K562 (cell line): Measurements from ENCODE around the gene GEMIN7. TPM values are rescaled to one million over a fixed set of nuclear protein-coding genes. Genes with fewer than 3 reads are reported as not detected.

Experiments
- ARHGAP35 ChIP-seq: fragments of 450-650 bp; IDR thresholded peaks from 2 replicates; pipeline ENCODE4 v1.6.1; 2018; ENCODE audit not compliant: partially characterized antibody
- ATF1 ChIP-seq, 2 experiments: fragments of 450-650 bp in 1 of 2; IDR thresholded peaks; 2 replicates each; pipeline ENCODE4 v1.6.1; 2016; ENCODE audit warnings: missing compliant biosample characterization in 1 of 2, missing genetic modification characterization in 1 of 2
- ATF7 ChIP-seq: fragments of 450-650 bp; IDR thresholded peaks from 2 replicates; pipeline ENCODE4 v1.7.1; 2014; ENCODE audit warnings: mild to moderate bottlenecking, moderate library complexity
- BRD4 ChIP-seq: fragments of 200-600 bp; sonication (generic); IDR thresholded peaks from 2 replicates; pipeline ENCODE4 v1.6.1; 2017; ENCODE audit warnings: inconsistent platforms
- CCNT2 ChIP-seq: IDR thresholded peaks from 2 replicates; pipeline ENCODE4 v1.6.1; 2011; ENCODE audit warnings: borderline replicate concordance, low read depth, mild to moderate bottlenecking, moderate library complexity, mixed read lengths, low read length; ENCODE audit not compliant: insufficient read length; ENCODE audit errors: extremely low read depth
- DACH1 ChIP-seq: fragments of 450-650 bp; IDR thresholded peaks from 2 replicates; pipeline ENCODE4 v1.6.1; 2018; ENCODE audit not compliant: partially characterized antibody
- JUN ChIP-seq, 2 experiments: sonication (generic) in 1 of 2; formaldehyde crosslinking in 1 of 2; IDR thresholded peaks; 2 replicates each; pipeline versions ENCODE4 v1.6.1 to v1.8.0; 2012 to 2022; ENCODE audit warnings: borderline replicate concordance in 2 of 2, mild to moderate bottlenecking in 2 of 2, improper control_type of control experiment in 1 of 2, low read depth in 1 of 2, low read length in 1 of 2, missing genetic modification reagents in 1 of 2
- KAT7 ChIP-seq: sonication (generic); formaldehyde crosslinking; IDR thresholded peaks from 2 replicates; pipeline ENCODE4 v1.8.0; 2022; ENCODE audit warnings: missing genetic modification reagents, mild to moderate bottlenecking, borderline replicate concordance
- KDM4B ChIP-seq, 2 experiments: fragments of 450-650 bp in 1 of 2; sonication (generic) in 1 of 2; IDR thresholded peaks; 2 replicates each; pipeline ENCODE4 v1.6.1; 2016 to 2017; ENCODE audit warnings: borderline replicate concordance in 2 of 2, antibody characterized with exemption in 1 of 2, low read depth in 1 of 2, mild to moderate bottlenecking in 1 of 2
- KLF13 ChIP-seq: fragments of 450-650 bp; IDR thresholded peaks from 2 replicates; pipeline ENCODE4 v1.6.1; 2016; ENCODE audit warnings: missing genetic modification characterization, low read depth, mild to moderate bottlenecking, missing compliant biosample characterization, moderate library complexity, borderline replicate concordance
- MAZ ChIP-seq, 2 experiments: fragments of 450-650 bp in 1 of 2; sonication (generic) in 1 of 2; formaldehyde crosslinking; IDR thresholded peaks in 1 of 2; conservative IDR thresholded peaks in 1 of 2; 2 replicates each; pipeline versions ENCODE4 v1.4.0 to v1.5.0; 2020; ENCODE audit warnings: mild to moderate bottlenecking in 1 of 2, missing genetic modification reagents in 1 of 2
- MTA1 ChIP-seq: fragments of 450-650 bp; IDR thresholded peaks from 2 replicates; pipeline ENCODE4 v1.6.1; 2017; ENCODE audit warnings: borderline replicate concordance
- NRF1 ChIP-seq, 2 experiments: fragments of 450-650 bp; IDR thresholded peaks in 1 of 2; conservative IDR thresholded peaks in 1 of 2; 2 replicates each; pipeline ENCODE4 v1.6.1; 2014; ENCODE audit warnings: mild to moderate bottlenecking in 2 of 2
- PML ChIP-seq: IDR thresholded peaks from 2 replicates; pipeline ENCODE4 v1.6.1; 2012; ENCODE audit warnings: low read length, inconsistent platforms
- POLR2AphosphoS2 ChIP-seq: IDR thresholded peaks from 2 replicates; pipeline ENCODE4 v1.6.1; 2012; ENCODE audit warnings: low read length, improper control_type of control experiment
- RAD21 ChIP-seq, 2 experiments: fragments of 250-450 bp in 1 of 2; fragments of 450-650 bp in 1 of 2; sonication (Bioruptor Pico) in 1 of 2; formaldehyde crosslinking in 1 of 2; IDR thresholded peaks in 1 of 2; conservative IDR thresholded peaks in 1 of 2; 2 replicates each; pipeline versions ENCODE4 v1.4.0 to v1.8.0; 2020 to 2022; ENCODE audit warnings: mild to moderate bottlenecking in 2 of 2, moderate library complexity in 1 of 2
- RBBP5 ChIP-seq: fragments of 200-600 bp; sonication (generic); IDR thresholded peaks from 2 replicates; pipeline ENCODE4 v1.6.1; 2012; ENCODE audit warnings: borderline replicate concordance, mild to moderate bottlenecking, low read length, control low read depth, inconsistent platforms; ENCODE audit not compliant: insufficient read depth, poor library complexity, severe bottlenecking
- SAP30 ChIP-seq: fragments of 200-600 bp; sonication (generic); IDR thresholded peaks from 2 replicates; pipeline ENCODE4 v1.6.1; 2012; ENCODE audit warnings: borderline replicate concordance, low read depth, mild to moderate bottlenecking, moderate library complexity, low read length, control low read depth, inconsistent platforms; ENCODE audit not compliant: insufficient read depth, poor library complexity, severe bottlenecking
- SRSF3 ChIP-seq: fragments of 200-400 bp; formaldehyde crosslinking; IDR thresholded peaks from 2 replicates; pipeline ENCODE4 v1.6.1; 2016; ENCODE audit warnings: mild to moderate bottlenecking, low read length, moderate library complexity; ENCODE audit not compliant: insufficient read depth
- TOE1 ChIP-seq, 2 experiments: fragments of 450-650 bp in 1 of 2; sonication (generic) in 1 of 2; formaldehyde crosslinking in 1 of 2; IDR thresholded peaks; 2 replicates each; pipeline versions ENCODE4 v1.7.1 to v1.8.0; 2016 to 2022; ENCODE audit warnings: borderline replicate concordance in 2 of 2, mild to moderate bottlenecking in 2 of 2, antibody characterized with exemption in 1 of 2, inconsistent platforms in 1 of 2, low read depth in 1 of 2, missing genetic modification reagents in 1 of 2, moderate library complexity in 1 of 2
- ZBTB12 ChIP-seq: fragments of 250-450 bp; sonication (Bioruptor Pico); IDR thresholded peaks from 2 replicates; pipeline ENCODE4 v1.4.0; 2020
- ZNF589 ChIP-seq: fragments of 200-800 bp; sonication (Bioruptor generic); IDR thresholded peaks from 2 replicates; pipeline ENCODE4 v1.6.1; 2016; ENCODE audit warnings: low read depth, missing genetic modification characterization, missing compliant biosample characterization
- ZNF75A ChIP-seq: fragments of 450-650 bp; formaldehyde crosslinking; IDR thresholded peaks from 2 replicates; pipeline ENCODE4 v1.4.0; 2020; ENCODE audit warnings: mild to moderate bottlenecking
- polyA plus RNA-seq, 8 experiments: library from polyadenylated mRNA; depleted of rRNA in 4 of 8; stranded (reverse) in 5 of 8; unstranded in 3 of 8; fragments of >200 nt; fragmentation: Nextera tagmentation in 2 of 8; fragmentation: Illumina TruSeq in 1 of 8; extraction: Ambion mirVana in 2 of 8; extraction: Trizol in 1 of 8; gene quantifications; 2 replicates each; pipeline versions ENCODE4 v1.2.1 to v1.2.3, GENCODE V29; 2011 to 2014; ENCODE audit warnings: inconsistent platforms in 1 of 8, missing spikeins in 1 of 8
- total RNA-seq, 7 experiments: library from RNA; depleted of rRNA in 6 of 7; stranded (reverse); fragments of >200 nt in 6 of 7; fragmentation: Illumina TruSeq in 2 of 7; extraction: Trizol in 2 of 7; gene quantifications; 2 replicates each; pipeline versions ENCODE4 v1.2.1 to v1.2.3, GENCODE V29; 2011 to 2021; ENCODE audit warnings: low replicate concordance in 1 of 7

GEMIN7 gene
- total and polyA plus RNA-seq, 9 of the 15 experiments (the other 6 are each of a cell fraction or from before 2014, with no cell fraction given) = 23.1 to 124 (median 54.9) TPM

GRCh38 chr19:45092747-45093678 lies 14.0 kb downstream of the GEMIN7 start, which contains the start of gene PPP1R37 (continued):
- TF ChIP-seq POLR2AphosphoS2 = peak; percentile 95
- peak; percentile 89 for TF ChIP-seq KLF13 (tag)
- TF ChIP-seq KAT7 (CRISPR knock-in tag) = peak; percentile 98; the same call in 1 of the 2 replicates
- 0 out of 2 replicates have a peak, but pooled peaks have one; percentile 48 for TF ChIP-seq ZNF589 (CRISPR knock-in tag)
- peak; percentile 91; the same call in 1 of the 2 replicates for TF ChIP-seq TOE1 (IDR thresholded peaks at IDR 0.05; ENCODE audit: borderline replicate concordance)
- TF ChIP-seq TOE1 (CRISPR knock-in tag; IDR thresholded peaks at IDR 0.05; ENCODE audit: borderline replicate concordance, low read depth) = no peak
- TF ChIP-seq MAZ (CRISPR knock-in tag; conservative IDR thresholded peaks at IDR 0.05 in 1 of 2, IDR thresholded peaks at IDR 0.05 in 1 of 2) = peak; percentile 94
- peak; percentile 87 for TF ChIP-seq ATF7
- TF ChIP-seq JUN (IDR thresholded peaks at IDR 0.05; ENCODE audit: borderline replicate concordance, low read depth, low read length) = no peak; the same call in 1 of the 2 replicates
- peak; percentile 52; the same call in 1 of the 2 replicates for TF ChIP-seq JUN (CRISPR knock-in tag; IDR thresholded peaks at IDR 0.05; ENCODE audit: borderline replicate concordance)
- peak; percentile 22 for TF ChIP-seq CCNT2
- TF ChIP-seq SRSF3 = 0 out of 2 replicates have a peak, but pooled peaks have one; percentile 20
- TF ChIP-seq ZBTB12 (CRISPR knock-in tag) = 0 out of 2 replicates have a peak, but pooled peaks have one; percentile 52
- TF ChIP-seq ZNF75A (CRISPR knock-in tag) = no peak
- TF ChIP-seq BRD4 = peak; percentile 29; the same call in 1 of the 2 replicates
- peak; percentile 92 to 94 for TF ChIP-seq NRF1 (conservative IDR thresholded peaks at IDR 0.05 in 1 of 2, IDR thresholded peaks at IDR 0.05 in 1 of 2)
- no peak for TF ChIP-seq ATF1 (CRISPR knock-in tag; IDR thresholded peaks at IDR 0.05)
- peak; percentile 92 for TF ChIP-seq ATF1 (tag; IDR thresholded peaks at IDR 0.05)
- 0 out of 2 replicates have a peak, but pooled peaks have one; percentile 50 for TF ChIP-seq MTA1
- TF ChIP-seq KDM4B (IDR thresholded peaks at IDR 0.05; ENCODE audit: borderline replicate concordance in 2 of 2, low read depth in 1 of 2) = peak in 1 of 2 experiments; percentile 56; a peak in 1 of 4 replicates
- TF ChIP-seq RAD21 (CRISPR knock-in tag; conservative IDR thresholded peaks at IDR 0.05 in 1 of 2, IDR thresholded peaks at IDR 0.05 in 1 of 2) = peak in 1 of 2 experiments; percentile 2; a peak in 2 of 4 replicates
- TF ChIP-seq PML = 0 out of 2 replicates have a peak, but pooled peaks have one; percentile 34
- TF ChIP-seq RBBP5 = peak; percentile 93
- TF ChIP-seq ARHGAP35 = no peak
- peak; percentile 36 for TF ChIP-seq SAP30
- TF ChIP-seq DACH1 = peak; percentile 5
